HG03520 (cell line): Measurements from ENCODE around the gene GMCL1.
"Not testable (repeated sequence)": the region's sequence is repeated elsewhere in the genome, so short reads cannot be mapped to it uniquely, and the experiment has no call there.

Source experiments
- ATAC-seq: cut with Tn5 transposase; IDR thresholded peaks from one replicate; pipeline ENCODE4 v1.9.1; 2021; ENCODE audit warnings: mild to moderate bottlenecking, moderate library complexity; ENCODE audit not compliant: unreplicated experiment

Gene GMCL1

DNA sequence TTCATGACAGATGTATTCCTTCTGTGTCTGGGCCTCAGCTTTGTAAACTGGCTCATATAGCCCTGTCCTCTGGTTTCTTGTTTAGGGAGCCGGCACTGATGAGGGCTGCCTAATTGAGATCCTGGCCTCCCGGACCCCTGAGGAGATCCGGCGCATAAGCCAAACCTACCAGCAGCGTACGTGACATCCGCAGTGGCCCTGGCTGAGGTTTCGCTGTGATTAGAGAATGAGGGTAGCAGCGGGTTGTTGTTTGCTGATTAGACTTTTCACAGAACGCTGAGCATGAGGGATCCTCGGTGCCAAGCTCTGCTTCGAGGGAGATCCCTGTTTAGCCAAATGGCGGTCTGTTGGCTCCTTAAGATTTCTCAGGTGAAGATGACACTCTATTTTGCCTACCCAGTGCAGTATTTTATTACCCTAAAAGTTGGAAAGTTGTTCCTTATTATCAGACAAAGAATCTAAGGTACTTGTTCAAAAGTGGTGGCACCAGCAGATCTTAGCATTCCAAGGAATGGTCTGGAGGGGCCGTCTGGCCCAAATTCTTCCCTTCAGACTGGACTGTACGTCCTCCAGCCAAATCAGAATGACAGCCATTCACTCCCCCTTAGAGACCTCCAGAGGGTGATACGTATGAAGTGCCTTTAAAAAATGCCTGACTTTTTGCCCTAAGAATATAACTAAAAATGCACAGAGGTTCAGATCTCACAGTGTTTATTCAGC, 21.5 kb upstream of the GMCL1 start:
- no peak for ATAC-seq

DNA sequence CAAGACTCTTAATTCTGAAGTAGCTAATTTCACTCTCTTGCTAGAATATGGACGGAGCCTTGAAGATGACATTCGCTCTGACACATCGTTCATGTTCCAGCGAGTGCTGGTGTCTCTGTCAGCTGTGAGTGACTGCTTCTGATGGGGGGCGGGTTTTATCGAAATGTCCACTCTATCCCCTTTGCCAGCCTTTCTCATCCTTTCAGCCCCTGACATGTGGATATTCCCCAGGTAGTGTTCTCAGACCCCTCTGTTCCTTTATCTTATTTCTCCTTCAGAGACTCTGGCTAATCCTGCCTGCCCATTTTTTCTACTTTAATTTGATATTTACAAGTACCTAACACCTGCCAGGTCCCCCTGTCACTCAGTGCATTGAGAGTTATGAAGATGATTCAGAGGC, 18.9 kb upstream of the GMCL1 start:
- ATAC-seq = no peak

DNA sequence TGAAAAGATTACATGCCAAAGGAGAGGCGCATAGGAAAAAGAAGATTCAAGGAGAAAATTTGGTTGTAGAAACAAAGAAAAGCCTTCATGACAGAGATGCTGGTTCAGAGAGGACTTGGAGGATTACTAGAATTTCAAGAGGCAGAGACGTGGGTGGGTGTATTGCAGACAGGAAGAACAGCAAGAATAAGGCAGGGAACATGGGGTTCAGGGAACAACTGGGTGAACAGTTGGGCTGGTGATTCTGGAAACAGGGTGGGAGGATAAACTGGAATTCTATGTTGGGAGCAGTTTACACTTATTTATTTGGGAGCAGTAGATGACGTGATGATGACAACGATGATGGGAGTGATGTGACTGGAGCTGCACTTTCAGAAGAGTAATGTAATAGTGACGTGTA, 18.4 kb upstream of the GMCL1 start:
- ATAC-seq = no peak

DNA sequence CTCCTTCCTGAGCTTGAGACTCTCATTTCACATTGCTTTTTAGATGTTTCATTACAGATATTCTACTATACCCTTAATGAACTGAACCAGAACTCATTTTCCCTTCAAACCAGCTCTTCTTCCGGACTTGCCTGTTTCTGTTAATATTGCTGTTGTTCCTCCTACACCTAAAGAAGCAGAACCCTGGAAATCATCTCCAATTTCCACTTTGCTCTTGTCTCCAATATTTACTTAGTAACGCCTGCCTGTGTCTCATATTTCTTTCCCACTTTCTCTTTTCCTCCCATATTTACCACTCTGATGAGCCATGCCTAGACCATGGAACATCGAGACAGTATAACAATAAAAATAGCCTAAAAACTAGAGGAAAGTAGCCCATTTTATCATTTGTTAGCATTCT, 17.9 kb upstream of the GMCL1 start:
- ATAC-seq = no peak

DNA sequence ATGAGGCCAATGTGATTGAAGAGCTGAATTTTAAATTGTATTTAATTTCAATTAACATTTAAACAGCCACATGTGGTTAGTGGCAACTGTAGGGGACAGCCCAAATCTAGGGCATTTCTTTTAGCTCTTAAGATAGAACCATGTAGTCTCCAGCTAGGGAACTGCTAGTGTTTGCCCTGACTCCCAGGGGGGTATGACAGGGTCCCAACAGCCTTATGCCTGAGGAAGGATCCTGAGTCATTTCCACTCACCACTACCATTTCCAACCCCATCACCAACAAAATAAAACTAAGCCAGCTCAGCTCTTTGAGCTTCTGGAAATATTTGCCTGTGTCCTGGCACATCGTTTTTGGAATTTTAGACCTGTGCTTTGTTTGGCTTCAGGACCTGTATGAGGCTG, 13.7 kb upstream of the GMCL1 start:
- ATAC-seq = no peak

DNA sequence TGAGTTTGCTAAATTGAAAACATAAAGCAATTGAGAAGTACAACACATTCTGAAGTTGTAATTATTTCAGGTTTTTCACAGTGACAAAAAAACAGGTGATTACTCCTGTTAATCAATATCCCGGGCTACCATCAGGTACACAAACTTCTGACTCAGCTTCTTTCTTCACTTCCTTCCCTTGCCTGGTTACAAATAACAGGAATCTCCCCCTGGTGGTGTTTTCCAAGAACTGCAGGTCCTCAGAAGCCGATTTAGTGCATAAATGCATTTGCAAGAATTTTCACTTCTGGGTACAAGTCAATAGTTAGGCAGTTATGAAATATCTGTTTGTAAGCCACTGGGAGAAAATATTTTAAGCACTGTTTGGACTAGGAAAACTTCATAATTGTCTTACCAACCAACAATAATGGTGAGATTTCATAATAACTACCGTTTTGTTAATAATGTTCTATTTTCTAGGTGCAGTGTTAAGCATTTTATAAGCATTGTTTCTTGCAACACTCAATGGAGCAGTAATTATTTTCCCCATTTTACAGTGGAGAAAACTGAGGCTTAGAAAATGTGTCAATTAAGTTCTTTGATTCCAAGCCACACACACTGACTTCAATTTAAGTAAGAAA, 12.4 kb upstream of the GMCL1 start:
- ATAC-seq = peak; percentile 53

DNA sequence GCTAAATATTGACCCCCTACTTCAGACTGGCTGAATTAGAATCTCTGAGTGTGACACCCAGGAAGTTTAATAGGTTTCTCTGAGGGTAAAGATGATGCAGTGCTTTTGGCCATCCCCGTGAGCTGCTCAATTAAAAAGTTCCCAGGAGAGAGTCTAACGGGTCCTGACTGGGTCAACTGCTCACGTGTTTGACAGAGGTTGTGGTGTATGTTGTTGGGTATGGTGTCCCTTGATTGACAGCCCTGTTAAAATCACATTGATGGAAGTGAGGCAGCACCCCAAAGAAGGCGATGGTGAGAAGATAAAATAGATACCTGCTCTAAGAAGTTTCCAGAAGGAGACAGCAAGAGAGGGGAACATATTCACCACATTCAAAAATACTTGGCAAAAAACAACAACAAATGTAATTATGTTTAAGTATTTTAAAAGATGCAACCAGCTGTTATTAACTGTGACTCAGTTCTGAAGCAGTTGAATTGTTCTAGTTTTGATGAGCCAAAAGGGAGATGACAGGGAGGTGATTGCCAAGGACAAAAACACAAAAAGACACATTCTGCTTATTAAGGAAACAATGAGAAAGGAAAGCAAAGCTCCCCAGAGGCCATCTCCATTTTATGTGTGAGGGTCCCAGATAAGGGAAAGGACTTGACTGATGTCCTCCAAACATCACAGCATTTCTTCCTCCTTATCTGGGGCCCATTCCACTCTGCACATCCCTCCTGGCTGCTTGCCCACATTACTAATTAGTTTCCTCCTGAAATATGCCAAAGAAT, 11.5 kb upstream of the GMCL1 start:
- no peak for ATAC-seq

DNA sequence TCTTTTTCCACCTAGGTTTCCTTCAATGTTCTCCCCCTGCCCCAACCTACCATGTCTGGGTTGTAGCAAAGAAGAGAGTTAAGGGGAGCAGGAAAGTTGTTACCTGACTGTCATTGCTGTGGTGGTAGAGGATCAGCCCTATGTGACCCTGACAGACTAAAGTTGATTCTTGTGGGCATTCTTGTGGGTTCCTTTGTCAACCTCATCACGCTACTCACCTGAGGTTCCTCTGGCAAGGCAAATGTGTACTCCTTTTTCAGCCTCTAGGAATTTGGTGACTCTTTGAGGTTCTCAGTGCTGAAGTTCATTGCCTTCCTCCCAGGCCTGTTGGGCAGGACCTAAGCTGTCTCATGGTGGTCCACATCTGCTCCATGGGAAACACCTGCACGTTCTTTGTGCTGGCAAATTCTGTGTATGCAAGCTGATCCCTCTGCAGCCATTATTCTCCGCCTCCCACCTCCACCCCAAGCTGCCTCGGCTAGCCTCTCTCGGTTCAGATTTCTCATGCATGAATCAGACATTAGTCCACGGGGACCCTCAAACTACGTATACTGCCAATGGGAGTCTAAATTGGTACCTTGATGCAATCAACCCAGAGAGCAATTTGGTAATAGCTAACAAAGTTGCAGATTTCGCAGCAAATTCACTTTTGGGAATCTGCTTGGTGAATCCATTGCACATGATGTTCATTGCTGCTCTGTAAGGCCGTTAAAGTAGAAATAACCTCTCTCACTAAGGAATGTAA, 1.5 kb upstream of the GMCL1 start:
- no peak for ATAC-seq

DNA sequence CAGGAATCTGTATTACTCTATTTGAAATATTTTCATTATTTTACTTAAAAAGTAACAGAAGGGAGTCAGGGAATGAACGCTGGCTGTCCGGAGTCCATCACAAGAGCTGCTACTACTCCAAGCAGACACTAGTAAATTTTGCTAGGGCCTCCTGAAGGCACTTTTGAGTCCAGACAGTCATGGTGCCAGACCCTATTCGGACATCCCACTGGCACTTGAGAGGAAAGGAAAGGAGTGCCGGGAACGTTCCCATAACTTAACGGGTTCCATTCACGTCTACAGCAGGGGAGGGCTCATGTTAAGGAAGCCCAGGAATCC, 563 bp upstream of the GMCL1 start:
- no peak for ATAC-seq

DNA sequence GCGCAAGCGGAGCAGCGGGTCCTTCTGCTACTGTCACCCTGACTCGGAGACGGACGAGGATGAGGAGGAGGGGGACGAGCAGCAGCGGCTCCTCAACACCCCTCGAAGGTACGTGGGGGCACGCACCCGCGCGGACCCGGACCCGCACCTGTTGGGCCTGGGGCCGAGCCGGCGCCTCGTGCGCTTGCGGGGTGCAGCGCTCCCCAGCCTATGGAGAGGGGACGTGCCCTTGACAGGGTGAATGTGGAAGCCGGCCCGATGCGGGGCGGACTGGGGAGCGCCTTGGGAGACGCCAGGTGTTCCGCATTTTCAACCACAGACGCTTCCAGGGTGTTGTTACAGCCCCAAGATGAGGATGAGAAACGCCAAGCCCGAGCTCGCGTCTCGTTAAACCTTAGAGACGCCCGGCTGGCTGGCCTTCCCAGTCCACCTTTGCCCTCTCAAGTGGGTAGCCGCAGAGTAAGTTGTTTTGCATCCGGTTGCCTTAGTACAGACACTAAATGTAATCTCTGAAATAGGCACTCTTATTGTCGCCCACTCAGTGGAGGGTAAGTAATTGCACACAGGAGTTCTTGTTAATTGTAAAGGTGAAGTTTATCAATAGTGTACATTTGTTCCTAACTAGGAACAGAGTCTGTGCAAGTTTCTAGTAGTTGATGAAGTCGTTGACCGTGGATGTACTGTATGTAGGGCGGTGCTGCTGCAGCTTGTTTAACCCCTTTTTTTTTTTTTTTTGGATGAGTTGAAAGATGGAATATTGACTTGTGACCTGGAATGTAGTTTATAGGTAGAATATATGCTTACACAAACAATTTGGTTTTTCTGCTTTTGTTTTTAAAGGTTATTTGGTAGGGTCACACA, 815 bp downstream of the GMCL1 start:
- peak; percentile 16 for ATAC-seq

DNA sequence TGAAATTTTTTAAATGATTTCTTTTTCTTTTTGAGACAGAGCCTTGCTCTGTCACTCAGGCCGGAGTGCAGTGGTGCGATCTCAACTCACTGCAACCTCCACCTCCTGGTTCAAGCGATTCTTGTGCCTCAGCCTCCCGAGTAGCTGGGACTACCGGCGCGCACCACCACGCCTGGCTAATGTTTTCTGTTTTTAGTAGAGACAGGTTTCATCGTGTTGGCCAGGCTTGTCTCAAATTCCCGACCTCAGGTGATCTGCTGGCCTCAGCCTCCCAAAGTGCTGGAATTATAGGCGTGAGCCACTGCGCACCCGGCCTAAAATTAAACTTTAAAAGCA, 1.4 kb downstream of the GMCL1 start:
- not testable (repeated sequence) for ATAC-seq

DNA sequence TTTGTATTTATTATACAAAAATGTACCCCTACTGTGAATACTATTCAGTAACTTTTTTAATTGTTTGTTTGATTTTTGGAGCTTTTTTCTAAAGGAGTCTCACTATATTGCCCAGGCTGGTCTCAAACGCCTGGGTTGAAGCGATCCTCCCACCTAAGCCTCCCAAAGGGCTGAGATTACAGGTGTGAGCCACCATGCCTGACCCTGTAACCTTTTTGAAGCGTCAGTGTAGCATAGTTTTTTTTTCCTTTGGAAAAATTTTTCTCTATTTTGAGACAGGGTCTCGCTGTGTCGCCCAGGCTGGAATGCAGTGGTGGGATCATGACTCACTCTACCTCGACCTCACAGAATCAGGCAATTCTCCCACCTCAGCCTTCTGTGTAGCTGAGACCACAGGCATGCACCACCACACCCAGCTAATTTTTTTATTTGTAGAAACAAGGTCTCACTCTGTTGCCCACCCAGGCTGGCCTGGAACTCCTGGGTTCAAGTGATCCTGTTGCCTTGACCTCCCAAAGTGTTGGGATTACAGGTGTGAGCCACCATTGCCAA, 2.0 kb downstream of the GMCL1 start:
- ATAC-seq = no peak

DNA sequence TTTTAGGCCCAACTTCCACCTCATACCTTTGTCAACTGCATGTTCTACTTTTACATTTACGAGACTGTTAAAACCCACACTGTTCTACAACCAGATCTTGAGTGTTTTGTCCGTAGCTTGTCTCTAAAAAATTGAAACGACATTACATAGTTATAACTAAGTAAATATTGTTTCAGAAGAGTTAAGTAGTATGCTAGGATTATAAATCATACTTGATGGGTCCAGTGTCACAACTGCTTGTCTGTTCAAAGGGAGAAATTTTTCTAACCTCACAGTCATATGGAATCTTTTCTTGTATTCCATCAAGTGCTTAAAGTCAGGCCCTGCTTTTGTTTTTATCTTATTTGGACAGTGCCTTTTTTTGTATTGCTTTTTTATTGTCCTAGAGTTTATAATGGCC, 4.3 kb downstream of the GMCL1 start:
- no peak for ATAC-seq

DNA sequence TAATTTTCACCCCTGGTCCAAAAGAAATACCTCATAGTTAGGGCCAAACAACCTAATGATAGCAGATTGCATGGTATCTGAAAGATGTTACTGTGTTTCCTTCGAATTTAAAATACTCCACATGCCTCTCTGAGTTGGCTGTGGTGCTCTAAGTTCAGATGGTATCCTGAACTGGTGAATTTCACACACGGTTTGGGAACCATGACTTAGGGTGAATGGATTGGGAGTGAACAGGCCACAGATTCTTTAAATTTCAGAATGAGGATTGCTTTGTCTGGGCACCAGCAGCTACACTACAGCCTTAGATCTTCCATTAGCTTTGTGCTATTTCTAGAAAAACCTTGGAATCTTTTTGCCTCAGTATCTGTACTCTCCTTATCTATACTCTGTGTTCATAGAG, 6.2 kb downstream of the GMCL1 start:
- no peak for ATAC-seq

DNA sequence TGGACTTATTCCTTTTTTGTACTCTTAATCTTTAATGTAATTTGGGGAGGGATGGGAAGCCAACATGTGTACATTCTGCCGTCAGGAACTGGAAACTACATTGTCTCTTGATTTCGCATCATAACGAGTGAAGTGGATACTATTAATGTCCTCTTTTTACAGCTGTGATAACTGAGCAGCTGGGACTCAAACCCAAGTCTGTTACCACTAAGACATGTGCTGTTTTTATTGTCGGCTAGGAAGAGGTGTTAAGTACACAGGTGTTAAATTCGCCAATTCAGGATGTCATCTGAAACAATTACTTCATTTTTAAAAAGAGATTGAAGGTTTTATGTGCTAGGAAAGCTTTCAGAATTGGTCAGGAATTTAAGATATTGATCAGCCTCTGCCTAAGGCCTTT, 6.9 kb downstream of the GMCL1 start:
- no peak for ATAC-seq

DNA sequence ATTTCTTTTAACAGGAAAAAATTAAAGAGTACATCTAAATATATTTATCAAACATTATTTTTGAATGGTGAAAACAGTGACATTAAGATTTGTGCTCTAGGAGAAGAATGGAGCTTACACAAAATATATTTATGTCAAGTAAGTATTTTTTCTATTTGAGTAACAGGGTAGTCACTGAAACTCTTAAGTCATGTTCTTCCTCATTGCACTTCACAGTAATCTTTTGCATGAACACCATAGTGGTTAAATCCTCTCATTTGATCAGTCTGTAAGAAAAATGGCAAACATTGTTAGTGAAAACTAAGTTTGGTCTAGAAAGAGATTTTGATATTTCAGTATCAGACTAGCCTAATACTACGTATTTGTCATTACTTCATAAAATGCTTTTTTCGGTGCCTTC, 8.1 kb downstream of the GMCL1 start:
- ATAC-seq = no peak

DNA sequence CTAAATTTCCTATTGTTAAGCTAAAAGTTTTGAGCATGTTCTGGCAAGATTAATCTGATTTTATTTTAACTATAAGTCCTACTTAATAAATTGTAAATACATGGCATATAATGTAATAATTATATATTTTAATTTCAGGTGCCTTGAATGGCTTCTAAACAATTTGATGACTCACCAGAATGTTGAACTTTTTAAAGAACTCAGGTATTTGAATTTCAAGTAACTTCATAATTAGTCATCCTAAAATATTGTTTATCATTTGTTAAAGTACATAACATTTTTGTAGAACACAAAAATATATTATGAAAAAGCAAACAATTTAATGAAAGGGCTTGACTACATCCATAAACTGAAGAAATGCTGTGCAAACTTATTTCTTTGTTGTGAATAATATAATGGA, 14.5 kb downstream of the GMCL1 start:
- no peak for ATAC-seq

DNA sequence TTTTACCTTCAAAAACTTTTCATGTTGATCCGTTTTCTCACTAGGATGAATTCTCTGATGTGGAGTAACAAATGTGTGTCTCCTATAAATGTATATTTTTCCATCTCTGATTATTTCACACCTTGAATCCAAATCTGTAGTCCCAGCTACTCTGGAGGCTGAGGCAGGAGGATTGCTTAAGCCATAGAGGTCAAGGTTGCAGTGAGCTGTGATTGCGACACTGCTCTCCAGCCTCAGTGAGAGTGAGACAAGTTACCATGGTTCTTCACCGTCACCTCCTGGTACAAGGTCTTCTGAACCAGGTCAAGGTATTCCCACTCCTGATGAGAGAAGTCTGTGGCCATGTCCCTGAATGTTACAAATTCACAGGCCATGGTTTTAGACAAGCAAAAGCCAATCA, 15.1 kb downstream of the GMCL1 start:
- no peak for ATAC-seq

DNA sequence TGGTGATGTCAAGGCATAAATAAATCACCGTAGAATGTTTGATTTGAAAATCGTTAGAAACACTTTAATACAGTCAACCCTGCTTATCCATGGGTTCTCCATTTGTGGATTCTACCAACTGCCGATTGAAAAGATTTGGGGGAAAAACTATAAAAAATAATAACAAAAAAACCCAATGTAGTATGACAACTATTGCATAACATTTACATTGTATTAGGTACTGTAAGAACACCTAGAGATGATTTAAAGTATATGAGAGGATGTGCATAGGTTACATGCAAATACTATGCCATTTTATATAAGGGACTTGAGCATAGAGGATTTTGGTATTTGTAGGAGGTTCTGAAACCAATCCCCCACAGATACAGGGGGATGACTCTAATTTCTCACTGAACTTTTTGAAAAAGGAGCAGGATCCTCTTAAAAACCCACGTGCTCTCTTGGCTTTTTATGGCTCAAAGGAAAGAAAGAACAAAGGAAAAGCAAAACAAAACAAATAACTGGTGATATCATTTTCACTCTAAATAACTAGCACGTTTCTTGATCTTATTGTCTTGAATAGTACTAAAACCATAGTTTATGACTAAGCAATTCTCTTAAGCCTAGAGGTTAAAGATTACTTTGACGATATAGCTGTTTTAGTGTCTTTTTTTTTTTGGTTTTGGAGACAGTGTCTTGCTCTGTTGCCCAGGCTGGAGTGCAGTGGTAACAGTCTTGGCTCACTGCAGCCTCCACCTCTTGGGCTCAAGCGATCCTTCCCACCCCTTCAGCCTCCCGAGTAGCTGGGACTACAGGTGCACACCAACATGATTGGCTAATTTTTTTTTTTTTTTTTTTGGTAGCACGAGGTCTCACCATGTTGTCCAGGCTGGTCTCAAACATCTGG, 17.0 kb downstream of the GMCL1 start:
- ATAC-seq = no peak
